GM19240 (cell line): ENCODE data around the gene FRAT2.
A peak's percentile ranks its signal among the peaks of the same experiment; 100 is the strongest.

Experiments
- DNase-seq: peaks from one replicate; pipeline ENCODE4 v3.0.0; 2011; ENCODE audit warnings: low spot score; ENCODE audit not compliant: insufficient read length

The FRAT2 gene, protein sequence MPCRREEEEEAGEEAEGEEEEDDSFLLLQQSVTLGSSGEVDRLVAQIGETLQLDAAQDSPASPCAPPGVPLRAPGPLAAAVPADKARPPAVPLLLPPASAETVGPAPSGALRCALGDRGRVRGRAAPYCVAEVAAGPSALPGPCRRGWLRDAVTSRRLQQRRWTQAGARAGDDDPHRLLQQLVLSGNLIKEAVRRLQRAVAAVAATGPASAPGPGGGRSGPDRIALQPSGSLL

DNA sequence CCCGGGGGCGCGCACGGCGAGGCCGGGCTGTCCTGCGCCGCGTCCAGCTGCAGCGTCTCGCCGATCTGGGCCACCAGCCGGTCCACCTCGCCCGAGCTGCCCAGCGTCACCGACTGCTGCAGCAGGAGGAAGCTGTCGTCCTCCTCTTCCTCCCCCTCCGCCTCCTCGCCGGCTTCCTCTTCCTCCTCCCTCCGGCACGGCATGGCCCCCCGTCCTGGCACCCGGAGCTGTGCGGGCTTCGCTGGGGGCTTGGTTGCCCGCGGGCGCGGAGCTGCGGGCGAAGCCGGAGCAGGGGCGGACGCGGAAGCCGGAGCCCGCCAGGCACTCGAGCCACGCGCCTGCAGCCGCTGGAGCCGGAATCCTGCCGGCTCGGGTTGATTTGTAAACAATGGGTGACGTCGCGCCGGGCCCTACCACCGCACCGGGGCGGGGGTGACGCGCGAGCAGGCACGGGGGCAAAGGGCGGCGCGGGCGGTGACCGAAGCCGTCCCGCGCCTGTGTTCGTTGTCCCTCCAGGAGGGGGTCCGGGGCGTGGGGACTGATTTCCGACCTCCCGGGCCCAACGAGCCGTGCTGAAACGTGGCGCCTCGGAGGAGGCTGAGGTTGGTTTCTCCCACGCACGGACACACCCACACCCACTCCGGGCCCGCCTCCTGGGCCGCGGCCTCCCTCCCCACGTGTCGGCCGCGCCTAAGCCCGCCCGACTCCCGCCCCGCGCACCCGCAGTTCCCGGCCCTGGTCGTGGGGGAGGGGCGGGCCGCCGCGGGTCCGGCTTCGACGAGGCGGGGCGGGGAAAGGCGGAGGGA is at the start of gene FRAT2:
Gene FRAT2, minus strand, starts transcription at position 360 of the 806 bp plus-strand sequence. Its CDS starts 157 bp downstream, at position 203.
- peak; percentile 80 for DNase-seq

DNA sequence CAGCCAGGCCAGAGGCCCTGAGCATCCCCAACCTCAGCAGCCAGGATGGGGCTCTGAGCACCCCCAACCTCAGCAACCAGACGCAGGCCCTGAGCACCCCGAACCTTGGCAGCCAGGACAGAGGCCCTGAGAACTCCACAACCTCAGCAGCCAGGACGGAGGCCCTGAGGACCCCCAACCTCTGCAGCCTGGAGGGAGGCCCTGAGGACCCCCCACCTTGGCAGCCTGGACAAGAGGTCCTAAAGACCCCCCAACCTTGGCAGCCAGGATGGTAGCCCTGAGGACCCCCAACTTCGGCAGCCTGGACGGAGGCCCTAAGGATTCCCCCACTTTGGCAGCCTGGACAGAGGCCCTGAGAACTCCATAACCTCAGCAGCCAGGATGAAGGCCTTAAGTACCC is 49.6 kb upstream of the FRAT2 start:
- no peak for DNase-seq

DNA sequence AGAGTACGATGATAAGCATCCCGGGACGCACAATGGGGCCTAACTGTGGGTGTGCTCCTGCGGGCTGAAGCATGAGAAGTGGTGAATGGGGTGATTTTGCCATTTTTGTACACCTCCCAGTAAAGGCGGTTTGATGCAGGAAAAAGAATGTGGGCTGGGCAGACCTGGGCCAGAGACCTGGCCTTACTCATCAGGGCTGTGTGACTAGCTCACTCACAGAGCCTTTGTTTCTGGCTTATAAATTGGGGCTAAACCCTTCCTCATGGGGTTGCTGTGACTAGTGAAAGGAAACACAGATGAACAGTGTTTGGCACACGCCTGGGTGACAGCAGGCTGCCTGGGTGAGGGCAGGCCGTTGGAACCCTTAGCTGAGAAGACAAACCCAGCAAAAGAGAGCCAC is 48.6 kb upstream of the FRAT2 start:
- no peak for DNase-seq

DNA sequence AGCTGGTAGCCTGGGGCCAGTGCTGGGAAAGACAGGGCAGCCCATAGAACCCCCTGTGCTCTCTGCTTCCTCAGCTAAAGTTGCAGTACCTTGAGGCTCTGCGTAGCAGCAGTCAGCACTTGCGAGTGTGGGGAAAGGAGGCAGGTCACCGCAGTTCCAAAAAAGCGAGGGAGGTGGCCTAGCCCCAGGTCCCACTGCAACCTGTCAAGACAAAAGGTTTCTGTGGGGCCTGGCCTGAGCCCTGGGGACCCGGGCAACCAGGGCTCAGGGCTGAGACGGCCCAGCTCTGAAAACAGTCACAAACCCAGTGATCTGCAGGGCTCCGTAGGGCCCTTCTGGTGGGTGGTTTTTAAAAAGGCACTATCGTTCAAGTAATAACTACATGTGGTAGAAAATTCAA is 47.1 kb upstream of the FRAT2 start:
- no peak for DNase-seq

DNA sequence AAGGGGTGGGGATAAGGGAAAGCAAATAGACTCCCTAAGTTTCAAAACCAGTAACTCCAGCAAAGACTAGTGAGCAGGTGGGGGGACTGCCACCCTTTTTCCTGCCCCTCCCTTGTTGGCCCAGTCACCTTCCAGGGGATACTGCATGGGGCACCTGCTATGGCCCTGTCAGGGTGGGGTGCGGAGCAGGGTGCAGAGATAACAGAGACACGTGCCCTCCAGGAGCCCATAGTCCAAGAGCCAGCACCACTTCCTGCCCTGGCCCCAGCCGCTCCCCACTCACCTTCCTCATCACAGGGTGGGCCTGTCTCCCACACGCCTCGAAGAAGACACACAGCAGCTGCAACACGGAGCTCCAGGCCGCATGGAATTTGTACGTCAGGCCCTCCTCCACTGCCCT is 46.0 kb upstream of the FRAT2 start:
- no peak for DNase-seq

DNA sequence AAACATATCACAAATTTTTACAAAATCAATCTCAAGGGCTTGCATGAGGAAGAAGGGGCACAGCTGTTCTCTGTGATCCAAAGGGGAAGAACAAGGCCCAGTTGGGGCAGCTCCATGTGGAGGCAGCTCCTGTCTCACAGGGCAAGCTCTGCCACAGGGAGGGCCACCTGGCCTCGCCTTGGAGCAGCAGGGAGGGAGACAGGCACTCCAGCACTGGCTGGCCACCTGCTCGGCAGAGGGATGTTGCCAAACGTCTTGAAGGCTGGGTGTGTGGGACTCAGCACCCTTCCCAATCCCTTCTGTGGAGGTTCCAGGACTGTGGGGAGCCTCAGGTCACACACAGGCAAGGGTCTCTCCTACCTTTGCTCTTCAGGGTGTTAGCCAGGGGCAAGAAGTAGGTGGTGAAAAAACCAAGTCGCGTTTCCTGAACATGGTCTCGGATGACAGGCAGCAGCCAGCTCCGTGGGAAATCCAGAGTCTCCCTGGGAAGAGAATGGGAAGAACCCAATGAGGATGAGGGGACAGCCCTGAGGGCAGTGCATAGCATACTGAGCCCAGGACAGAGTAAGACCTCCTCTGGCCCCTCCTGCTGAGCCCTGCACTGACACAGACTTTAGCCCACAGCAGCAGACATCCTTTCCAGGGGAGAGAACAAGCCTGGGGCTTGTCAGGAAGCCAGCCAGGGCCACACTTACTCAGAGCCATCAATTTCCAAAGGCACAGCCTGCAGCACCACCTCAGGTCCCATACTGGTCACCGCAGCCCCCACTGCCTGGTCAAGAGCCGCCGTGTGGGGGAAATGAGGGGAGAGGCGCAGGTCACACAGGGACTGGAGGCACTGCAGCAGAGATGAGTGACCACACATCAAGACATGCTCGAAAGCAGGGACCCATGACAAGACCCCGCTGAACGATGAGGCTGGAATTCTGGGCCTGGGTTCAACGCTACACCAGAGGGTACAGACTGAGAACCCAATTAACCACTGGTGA is 44.7 kb upstream of the FRAT2 start:
- DNase-seq = no peak

DNA sequence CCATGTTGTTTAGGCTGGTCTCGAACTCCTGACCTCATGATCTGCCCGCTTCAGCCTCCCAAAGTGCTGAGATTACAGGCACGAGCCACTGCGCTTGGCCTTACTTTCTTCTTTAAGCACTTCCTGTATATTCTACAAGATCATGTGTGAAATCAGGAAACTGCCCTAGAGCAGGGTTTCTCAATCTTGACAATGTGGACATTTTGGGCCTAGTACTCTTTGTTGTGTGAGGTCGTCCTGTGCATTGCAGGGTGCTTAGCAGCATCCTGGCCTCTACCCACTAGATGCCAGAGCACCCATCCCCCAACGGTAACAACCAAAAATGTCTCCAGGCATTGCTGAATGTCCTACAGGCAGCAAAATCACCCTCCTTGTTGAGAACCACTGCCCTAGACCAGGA is 41.9 kb upstream of the FRAT2 start:
- no peak for DNase-seq

DNA sequence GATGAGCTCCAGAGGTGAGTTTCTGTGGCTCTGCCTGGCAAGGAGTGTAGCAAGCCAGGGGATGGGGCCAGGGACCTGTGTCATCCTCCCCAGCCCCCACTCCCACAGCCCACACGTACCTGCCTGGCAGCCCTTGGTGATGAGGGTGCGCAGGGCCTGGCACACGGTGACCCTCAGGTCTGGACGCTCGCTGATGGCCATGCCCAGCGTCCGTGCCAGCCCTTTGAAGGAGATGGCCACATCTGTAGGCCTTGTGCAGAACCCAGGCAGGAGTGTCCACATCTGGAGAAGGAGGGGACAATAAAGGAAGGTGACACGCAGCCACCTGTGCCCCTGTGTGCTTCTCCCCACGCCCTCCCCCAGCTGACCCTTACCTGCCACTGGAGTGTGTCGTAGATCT is 38.9 kb upstream of the FRAT2 start:
- no peak for DNase-seq

DNA sequence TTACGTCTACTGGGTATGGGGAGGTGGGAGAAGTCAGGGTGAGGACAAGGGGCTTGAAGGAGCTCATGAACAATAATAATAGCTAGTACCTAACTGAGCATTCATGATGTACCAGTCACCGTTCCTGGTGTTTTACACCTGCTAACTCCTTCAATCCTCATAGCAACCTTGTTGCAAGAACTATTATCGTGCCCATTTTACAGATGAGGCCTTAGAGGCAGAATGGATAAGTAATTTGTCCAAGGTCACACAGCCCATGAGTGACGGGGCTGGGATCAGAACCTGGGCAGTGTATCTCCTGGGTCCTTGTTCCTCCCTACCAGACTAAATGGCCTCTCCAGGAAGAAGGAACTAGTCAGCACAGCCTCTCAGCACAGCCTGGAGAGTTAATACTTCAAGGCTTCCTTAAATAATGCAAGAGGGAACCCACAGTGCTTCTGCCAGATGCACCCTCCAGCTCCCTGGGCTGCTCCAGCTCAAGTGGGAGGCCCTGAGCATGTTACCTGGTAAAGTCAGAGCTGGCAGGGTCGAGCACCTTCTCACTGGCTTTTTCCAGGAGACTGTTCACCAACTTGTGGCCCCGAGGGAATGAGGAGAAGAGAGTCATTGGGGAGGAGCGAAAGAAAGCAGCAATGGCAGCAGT is 37.8 kb upstream of the FRAT2 start:
- no peak for DNase-seq

DNA sequence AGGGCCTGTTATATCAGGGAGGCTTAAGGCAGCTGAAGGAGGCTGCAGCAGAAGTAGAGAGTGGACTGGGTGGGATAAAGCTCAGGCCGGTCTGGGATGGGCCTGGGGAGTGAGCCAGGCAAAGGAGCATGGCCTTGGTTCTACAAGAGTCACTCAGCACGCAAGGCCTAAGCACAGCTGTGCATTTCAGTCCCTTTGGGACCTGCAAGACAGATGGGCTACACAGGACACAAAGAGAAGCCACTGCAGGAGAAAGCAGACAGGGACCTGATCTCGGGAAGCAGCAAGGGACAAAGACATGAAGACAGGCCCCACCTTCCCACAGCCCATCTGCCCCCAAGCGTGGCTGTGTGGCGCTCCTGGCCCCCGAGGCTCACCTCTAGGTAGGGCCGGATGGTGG is 37.2 kb upstream of the FRAT2 start:
- no peak for DNase-seq

DNA sequence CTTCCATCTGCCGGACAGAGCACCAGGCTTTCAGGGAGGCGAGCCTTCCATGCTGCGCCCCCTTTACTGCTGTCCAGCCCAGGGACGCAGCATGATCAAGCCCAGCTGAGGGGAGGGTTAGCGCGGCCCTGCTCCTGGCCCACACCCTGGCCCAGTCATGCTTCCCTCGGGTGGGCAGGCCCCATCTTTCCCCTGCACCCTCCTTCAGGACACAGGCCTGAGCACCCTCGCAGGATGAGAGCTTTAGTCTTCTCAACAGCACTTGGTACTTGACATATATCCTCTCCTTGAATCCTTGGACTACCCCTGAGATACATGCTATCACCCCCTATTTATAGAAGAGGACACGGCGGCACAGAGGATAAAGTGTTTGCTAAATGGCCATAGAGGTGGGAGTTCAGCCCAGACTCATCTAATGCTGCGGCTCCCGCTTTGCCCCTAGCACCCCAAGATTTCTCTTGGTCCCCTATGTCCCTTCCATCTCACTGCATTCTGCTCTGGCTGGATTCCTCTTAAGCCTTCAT is 32.7 kb upstream of the FRAT2 start:
- no peak for DNase-seq

DNA sequence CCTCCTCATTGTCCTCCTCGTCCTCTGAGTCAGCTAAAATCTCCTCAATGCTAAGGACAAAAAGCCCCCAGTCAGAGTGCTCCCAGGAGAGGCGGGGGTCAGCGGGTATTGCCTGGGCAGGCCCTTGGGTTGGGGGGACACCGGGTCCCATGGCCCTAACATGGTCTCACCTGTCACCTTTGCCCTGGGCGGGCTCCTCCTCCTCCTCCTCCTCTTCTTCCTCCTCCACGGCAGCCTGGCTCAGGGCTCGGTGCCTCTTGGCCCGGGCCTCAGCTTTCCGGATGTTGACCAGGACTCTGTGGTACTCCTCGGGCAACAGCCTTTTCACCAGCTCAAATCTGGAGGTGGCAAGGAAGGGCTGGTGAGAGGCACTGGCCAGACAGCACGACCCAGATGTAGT is 32.0 kb upstream of the FRAT2 start:
- DNase-seq = no peak

DNA sequence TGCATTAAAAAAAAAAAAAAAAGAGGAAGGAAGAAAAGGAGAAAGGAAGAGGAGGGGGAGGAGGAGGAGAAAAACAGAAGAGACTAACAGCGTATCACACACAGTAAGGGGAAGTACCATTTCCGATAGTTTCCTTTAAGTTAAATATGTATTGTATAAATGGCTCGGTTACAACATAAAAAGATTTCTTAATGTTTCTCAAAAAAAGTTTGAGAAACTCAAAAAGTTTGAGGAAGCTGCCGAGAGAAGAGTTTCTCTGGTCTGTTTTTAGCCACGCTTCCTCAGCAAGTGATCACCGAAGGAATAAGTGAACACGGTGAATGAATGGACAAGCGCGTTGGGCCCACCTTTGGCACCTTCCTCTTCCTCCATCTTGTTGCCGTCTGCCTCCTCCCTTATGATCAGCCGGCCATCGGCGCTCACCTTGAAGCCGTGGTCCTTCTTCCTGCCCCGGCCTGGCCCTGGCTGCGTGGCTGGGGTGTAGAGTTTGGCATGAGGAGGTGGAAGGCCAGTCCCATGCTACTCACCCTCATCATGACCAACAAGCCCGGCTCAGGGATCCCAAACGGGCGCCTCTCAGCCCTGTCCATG is 31.3 kb upstream of the FRAT2 start:
- no peak for DNase-seq

DNA sequence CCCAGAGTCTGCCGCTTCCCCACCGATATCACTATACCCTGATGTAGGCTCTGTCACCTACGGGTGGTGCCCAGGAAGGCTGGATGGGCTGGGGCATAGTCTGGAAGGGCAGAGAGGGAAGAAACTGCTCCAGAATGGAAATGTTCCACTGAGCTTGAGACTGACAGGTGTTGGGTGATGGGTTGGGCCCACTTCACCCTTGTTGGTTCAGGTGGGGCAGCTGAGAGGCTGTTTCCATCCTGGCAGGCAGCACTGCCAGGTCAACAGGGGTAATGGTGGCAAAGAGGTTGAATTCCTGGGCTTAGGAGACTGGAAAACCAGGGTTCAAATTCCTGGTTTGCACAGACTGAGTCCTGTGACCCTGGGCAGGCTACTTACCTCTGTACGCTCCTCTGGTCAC is 28.5 kb upstream of the FRAT2 start:
- no peak for DNase-seq

DNA sequence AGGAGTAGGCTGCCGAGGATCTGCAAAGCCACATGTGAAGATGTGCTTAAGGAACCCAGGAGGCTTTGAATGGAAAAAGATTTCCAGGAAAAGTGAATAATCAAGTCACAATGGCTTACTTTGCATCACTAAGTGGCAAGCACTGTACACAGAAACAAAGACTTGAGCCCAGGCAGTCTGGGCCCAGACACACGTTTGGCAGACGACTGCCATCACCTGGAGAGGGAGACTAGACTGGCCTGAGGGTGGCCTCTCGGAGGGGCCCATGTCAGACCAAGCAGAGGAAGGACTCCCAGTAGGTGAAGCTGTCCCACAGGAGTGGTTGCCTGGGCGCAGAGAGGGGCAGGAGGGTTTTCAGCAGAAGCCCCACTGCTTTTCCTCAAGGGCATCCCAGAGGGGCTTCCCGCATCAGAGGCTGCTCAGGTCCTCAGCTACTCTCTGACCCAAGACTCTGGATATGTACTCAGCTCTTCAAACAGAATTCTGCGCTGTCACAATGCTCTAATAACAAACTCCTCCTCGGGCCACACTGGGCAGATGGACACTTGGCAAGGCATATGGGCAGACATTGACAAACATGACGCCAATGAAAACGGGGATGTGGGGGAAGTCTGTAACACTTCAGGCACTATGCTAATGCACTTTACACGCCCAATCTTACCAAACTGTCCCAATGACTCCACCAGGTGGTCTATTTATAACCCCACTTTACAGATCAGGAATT is 27.9 kb upstream of the FRAT2 start:
- DNase-seq = no peak

DNA sequence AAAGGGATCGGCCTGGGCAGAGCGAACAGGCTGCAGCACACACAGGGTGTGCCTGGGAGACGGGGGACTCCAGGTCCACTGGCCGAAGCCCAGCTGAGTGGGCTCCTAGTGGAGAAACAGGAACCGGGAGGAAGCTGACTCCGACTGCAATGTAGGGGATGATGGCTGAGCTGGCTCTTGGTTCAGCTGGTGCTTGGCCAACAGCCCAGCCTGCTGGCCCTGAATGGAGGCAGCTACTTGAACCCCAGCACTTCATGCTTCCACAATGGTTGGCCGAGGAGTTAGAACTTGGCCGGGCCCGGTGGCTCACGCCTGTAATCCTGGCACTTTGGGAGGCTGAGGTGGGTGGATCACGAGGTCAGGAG is 27.0 kb upstream of the FRAT2 start:
- no peak for DNase-seq

DNA sequence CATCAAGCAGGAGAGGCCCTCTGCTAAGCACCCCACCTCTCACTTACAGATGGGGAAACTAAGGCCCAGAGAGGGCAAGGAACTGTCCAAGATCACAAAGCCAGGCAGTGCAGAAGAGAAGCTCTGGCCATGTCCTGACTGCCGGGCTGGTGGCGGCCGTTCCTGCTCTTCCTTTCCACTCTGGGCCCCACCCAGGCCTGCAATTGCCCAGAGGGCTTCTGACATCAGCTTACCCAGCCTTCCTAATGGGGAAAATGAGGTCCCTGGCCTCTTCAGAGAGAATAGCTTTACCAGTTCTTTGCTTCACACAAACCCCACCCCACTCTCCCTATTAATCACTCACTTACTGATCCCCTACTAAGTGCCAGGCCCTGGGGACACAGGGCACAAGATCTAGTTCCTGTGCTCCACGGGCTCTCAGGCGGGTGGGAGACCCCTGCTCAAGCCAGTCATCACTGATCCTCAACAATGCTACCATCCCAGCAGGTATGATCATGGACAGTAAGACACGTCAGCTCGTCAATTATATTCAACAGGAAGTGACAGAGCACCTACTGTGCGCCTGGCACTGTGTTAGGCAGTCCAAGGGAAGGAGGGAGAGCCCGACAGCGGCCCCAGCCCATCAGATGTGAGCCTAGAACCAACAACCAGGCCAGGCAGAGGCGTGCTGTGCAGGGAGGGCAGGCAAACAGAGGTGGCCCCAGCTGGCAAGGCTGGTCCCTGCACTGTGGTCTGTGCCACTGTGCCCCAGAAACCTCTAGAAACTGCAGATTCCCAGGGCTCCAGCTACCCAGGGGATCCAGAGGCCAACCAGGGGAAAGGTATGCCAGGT is 26.4 kb upstream of the FRAT2 start:
- no peak for DNase-seq

DNA sequence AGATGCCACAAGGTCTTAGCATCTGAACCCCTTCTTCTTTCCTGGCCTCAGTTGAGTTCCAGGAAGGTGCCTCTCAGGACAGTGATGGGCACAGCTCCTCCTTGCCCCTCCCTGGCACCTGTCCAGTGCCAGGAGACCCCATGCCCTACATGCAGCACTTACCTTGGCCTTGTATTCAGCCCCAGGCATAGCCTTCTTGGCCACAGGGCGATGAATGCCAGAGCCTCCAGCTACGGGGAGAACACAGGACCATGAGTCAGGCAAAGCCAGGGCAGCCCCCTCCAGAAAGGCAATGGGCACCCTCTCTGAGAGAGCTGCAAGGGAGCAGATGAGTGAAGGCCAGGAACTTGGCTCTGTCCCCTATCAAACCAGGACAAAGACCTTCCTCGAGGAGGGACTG is 24.3 kb upstream of the FRAT2 start:
- DNase-seq = no peak

DNA sequence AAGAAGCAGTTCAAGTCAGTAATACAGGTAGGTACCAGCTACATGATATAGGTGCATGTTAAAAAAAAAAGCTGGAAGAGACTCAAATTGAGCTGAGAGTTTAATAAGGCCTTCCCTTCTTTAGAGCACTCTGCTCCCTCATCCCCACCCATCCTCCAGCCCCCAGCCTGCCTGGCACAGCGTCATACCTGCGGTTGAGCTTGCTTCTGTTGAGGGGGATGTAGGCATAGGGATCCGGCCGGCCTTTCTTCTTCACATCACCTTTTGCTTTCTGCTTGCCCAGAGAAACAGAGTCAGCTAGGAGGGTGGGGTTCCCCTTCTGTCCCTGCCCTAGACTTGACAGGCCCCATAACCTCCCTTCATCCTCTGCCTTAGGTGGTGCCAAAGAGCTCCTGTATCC is 23.8 kb upstream of the FRAT2 start:
- DNase-seq = no peak
